G401 (cell line): ENCODE results near the gene RNF225. TPM values are rescaled to one million over a fixed set of nuclear protein-coding genes. Genes with fewer than 3 reads are reported as not detected.

Source experiments
- DNase-seq: peaks from one replicate; pipeline ENCODE4 v3.0.0-alpha.2; 2015; ENCODE audit warnings: low spot score
- in situ Hi-C: cut with HindIII; loops from 2 replicates; pipeline ENCODE4 v1.10.0; 2016; ENCODE audit warnings: low sequenced_read_pairs, mixed read lengths
- total RNA-seq: library from RNA; depleted of rRNA; stranded (reverse); fragments of >200 nt; shearing (Covaris generic); gene quantifications from 2 replicates; pipeline ENCODE4 v1.2.3, GENCODE V29; 2014

Gene RNF225
- total RNA-seq, 1 experiment from 2014 or later = not detected

DNA sequence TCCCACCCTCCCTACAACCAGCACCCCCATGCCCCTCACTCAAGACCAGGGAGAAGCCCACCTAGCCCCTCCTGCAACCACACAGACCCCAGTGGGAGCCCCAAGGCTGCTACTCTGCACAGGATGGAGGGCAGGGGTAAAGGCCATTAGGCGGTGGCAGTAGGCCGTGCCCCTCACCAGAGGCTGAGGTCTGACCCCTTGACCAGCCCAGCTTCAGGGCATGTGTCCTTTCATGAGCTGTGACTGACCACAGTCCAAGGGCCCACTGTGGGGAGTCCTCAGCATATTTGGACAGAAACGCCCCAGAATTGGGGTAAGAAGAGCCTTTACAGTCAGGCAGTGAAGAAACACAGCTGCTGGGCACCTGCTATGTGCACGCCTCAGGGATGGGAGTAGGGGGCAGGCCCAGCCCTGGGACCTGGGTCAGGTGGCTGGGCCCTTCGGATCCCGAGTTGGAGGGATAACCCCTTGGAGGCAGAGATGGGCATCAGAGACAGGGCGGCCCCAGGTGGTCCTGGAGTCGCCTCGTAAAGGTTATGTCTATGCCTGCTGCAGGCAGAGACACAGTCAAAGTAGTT, 10.1 kb upstream of the RNF225 start:
- in situ Hi-C loops = no loop called here
- DNase-seq = no peak

DNA sequence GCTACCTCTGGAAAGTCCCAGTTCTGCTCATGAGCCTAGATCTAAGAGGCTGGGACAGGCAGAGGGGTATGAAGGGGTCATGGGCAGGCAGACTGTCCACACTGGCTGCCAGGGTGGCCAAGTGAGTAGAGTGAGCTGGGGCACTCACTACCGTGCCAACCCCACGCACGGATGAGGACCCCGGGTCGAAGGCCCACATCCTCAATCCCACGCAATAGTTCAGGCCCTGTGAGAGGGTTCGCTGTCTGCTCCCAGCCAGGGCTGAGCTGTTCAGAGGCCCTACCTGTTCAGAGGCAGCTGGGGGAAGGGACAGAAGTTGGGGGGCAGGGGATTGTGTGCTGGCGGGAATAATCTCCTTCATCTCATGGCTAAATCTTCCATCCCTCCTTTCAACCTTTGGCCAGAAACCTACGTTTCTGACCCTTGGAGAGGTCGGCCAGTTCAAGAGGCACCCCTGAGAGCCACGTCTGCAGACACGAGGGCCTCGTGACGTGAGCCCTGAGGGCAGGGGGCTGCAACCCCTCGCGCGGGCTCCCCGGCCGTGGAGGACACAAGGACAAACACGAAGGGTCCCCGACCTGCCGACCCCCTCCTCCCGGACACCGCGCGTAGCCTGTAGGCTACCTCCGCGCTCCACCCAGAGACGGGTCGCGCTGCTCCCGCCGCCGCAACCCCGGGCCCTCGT, 9.4 kb upstream of the RNF225 start:
- in situ Hi-C loops = no loop called here
- peak; percentile 14 for DNase-seq

DNA sequence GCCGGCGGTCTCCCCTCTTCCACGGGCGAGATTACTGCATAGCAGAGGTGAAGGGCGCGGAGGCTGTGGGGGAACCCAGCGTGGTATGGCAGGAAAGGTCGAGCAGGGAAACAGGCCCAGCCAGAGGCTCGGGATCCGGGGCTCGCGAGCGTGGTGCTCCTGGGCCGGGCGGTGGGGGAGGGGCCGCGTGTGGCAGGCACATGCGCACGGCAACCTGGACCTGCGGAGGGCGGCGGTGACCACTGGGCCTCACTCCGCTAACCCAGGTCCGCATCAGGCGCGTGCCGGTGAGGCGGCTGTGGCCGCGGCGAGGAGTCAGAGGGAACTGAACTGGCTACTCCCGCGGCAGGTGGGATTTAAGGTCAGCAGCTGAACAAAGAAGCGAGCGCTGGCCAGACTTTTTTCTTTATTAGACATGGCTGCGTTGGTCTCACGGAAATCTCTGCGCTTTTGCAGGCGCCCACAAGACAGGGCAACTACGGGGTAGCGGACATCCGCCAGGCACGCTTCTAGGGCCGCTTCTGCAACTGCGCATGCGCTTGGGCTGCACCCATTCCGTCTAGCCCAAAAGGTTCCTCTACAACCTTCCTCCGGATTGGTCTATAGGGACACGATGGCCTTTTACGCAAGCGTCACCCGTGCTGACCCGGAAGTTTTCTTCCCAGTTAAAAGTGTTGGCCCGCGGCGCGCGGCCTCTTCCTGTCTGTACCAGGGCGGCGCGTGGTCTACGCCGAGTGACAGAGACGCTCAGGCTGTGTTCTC, 8.7 kb upstream of the RNF225 start, which contains the start of gene RPS5:
RPS5 (plus strand) TSS at position 694 of the 762 bp plus-strand sequence. CDS start 869 bp downstream, outside the sequence.
- in situ Hi-C loops = no loop called here
- peak; percentile 99 for DNase-seq

DNA sequence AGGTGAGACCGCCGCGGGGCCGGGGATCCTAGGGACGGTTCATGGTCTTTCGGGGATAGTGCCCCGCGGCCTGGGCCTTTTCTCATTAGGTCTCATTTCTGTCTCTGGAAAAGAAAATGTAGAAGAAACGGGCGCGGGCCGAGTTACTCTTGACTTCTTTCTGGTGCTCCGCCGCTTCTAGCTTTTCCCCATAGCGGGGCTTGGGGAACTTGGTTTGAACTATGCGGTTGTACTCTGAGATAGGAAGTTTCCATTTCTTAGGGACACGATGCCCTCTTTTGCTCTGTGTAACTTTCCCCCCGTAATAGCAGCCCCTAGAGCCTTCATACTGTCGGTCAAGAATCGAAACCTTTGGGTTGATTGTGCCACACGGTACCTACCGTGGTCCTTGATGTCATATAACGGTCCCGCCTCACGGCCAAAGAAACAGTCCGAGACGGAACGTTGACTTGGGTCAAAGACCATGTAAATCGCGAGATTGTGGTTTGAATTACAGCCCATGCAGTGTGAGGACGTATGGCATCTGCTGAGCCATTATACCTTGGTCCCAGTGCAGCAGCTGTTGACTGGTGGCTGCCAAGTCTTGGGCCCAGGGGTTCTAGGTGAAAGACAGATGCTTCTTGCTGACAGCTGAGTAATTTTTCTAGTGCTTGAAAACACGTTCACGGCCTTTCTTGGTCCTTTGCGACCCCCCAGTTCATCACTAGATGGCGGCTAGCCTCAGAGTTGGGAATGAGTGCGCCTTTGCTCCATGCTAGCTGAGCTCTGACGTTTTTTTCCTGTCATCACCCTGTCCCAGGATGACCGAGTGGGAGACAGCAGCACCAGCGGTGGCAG, 7.9 kb upstream of the RNF225 start:
- in situ Hi-C loops = no loop called here
- no peak for DNase-seq

DNA sequence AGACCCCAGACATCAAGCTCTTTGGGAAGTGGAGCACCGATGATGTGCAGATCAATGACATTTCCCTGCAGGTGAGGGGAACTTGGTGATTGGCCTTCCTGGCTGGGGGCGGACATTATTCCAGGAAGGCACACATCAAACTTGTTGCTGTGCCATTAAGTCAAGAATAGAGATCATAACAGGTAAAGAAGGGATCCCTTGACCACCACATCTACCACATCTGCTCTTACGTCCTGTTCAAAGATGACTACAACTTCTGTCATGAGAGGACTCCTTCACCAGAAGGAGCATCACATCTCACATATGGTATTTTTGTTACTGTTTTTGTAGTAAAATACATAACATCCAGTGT, 7.3 kb upstream of the RNF225 start:
- DNase-seq = no peak
- in situ Hi-C loops = no loop called here

DNA sequence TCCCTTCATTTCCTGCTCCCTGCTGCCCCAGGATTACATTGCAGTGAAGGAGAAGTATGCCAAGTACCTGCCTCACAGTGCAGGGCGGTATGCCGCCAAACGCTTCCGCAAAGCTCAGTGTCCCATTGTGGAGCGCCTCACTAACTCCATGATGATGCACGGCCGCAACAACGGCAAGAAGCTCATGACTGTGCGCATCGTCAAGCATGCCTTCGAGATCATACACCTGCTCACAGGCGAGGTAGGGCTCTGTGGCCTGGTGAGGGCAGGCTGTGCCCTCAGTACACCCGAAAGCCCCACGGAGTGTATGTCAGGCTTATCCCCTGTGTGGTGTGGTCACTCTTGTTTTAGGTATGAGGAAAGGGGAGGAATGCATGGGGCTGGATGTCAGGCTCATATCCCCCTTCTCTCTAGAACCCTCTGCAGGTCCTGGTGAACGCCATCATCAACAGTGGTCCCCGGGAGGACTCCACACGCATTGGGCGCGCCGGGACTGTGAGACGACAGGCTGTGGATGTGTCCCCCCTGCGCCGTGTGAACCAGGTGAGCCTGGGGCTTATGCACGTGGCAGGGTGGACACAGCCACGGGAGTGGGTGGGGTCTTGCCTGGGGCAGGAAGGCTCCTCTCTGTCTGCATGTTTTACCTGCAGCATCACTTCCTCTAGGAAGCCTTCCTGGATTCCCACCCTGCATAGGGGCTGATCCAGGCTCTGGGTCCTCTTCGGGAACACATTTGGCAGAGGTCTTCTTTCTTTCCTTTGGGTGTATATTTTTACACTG, 2.3 kb upstream of the RNF225 start:
- in situ Hi-C loops = no loop called here
- DNase-seq = no peak

DNA sequence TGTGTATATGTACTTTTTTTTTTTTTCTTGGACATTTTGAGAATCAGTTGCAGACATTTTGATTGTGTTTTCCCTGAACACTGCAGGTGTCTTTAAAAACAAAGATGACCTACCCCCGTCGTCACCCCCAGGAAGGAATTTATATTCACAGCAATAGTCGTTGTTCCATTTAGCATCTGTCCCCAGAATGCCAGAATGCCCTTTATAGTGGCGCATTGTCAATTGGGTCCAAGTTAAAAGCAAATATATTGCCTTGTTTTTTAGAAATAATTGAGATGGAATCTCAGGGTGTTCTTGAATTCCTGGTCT, 1.8 kb upstream of the RNF225 start:
- no peak for DNase-seq
- in situ Hi-C loops = no loop called here

DNA sequence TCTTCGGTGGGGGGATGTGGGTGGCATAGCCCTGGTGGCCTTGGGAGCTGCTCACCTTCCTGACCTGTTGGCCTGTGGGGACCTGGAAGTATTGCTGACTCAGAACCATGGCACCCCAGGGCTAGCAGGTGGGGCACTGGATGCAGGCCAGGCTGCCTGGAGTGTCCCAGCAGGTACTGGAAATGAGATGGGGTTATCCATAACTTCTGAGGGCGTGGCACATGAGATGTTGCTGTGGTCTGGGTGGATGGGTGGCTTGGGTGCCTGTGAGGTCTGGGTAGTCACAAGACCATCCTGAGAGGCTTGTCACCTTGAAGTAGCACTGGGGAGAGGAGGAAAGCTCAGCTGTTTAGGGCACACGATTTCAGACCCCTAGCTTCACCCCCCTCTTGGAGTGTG, 636 bp upstream of the RNF225 start:
- in situ Hi-C loops = no loop called here
- DNase-seq = no peak

DNA sequence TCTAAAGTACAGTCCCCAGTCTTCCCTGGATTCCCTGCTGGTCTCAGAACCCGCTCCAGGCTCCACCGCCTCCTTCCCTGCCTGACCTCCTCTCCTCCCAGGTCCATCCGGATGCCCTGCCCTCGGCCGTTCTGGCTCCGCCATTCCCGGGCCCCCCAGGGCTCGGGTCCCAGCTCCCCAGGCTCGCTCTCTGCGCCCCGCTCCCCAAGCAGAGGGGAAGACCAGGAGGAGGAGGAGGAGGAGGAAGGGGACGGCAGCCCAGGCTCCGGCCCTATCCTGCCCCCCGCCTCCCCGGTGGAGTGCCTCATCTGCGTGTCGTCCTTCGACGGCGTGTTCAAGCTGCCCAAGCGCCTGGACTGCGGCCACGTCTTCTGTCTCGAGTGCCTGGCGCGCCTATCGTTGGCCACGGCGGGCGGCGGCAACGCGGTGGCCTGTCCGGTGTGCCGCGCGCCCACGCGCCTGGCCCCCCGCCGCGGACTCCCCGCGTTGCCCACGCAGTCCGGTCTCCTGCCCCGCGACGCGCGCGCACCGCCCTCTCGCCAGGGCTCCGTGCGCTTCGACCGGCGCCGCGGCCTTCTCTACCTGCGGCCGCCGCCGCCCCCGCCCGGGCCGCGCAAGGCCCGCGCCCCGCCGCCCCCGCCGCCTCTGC, 647 bp downstream of the RNF225 start:
- DNase-seq = peak; percentile 21
- in situ Hi-C loops = no loop called here

DNA sequence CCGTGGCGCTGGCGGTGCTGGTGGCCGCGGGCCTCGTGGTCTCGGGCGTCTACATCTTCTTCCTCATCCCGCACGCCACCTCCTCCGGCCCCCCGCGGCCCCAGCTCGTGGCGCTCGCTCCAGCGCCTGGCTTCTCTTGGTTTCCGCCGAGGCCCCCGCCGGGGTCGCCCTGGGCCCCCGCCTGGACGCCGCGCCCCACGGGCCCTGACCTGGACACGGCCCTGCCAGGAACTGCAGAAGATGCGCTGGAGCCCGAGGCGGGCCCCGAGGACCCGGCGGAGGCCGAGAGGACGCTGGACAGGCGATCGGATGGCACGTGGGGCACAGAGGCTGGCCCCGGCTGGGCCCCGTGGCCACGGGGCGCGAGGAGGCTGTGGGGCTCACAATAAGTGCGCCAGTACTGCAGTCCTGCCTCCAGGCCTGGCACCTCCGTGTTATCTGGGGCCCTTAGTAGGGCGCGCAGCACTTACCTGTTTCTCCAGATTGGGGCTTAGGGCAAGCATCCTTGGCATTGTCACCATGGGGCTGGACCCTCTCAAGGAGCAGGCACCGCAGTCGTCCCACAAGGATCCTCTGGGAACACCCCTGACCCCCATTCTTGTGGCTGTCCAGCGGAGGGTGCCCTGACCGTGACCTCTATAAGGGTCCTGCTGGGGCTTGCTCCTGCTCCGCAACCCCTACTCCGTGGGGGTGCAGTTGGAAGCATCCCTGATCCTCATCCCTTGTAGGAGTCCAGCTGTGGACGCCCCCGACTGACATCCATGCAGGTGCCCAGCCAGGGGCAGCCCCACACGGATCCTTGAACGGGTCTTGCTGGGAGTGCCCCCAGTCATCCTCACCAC, 1.5 kb downstream of the RNF225 start:
- no peak for DNase-seq
- in situ Hi-C loops = no loop called here

DNA sequence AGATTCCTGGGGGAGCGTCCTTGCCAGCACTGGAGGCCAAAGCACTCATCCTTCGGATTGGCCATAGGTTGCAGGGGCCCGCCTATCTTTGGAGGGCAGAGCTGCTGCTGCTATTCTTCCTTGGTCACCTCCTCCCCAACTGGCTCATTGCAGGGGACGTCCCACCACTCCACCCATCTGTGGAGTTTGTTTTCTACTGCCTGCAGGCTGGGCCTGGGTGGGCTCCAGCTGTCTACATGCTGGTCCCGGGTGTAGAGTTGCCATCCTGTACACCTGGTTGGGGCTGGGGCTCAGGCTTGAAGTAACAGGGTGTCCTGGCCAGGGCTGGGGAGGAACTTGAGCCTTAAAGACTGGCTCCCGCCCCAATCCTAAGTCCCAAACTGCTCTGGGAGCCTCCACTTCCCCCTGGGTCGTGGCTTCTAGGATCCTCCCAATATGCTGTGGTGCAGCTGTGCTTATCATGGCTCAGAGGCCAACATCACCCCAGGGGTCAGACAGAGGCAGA, 2.1 kb downstream of the RNF225 start:
- DNase-seq = peak; percentile 13
- in situ Hi-C loops = no loop called here

DNA sequence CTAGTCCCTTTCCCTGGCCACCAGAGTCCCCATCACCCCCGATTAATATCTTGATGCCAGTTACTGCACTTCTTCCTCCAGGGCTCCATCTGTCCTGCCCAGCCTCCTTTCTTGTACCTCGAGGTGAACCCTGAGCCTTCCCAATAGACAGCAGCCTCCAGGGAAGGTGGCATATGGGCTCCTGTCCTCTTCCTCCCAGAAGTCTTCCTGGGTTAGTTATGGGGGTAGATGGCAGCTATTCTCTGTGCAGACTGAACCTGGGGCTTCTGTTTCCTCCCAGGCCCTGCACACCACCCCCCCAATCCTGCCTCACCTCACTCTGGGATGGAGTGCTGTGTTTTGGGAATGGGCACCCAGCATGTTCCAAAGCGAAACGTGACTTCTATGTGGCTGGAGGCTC, 2.6 kb downstream of the RNF225 start:
- in situ Hi-C loops = no loop called here
- no peak for DNase-seq

DNA sequence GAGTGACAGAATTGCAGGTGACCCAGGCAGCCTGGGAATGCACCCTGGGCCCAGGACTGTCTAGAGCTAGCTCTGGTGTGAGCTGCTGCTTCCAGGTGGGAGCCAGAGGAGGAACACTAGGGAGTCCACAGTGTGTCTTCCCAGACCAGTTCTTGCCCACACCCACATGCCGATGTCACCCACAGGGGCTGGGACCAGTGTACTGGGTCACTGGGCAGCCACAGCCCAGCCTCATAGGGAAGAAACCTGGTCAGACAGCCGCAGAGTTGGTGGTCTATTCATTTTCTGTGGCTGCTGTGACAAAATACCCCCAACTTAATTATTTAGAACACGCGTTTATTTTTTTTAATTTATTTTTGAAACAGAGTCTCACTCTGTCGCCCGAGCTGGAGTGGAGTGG, 3.1 kb downstream of the RNF225 start:
- DNase-seq = no peak
- in situ Hi-C loops = no loop called here

DNA sequence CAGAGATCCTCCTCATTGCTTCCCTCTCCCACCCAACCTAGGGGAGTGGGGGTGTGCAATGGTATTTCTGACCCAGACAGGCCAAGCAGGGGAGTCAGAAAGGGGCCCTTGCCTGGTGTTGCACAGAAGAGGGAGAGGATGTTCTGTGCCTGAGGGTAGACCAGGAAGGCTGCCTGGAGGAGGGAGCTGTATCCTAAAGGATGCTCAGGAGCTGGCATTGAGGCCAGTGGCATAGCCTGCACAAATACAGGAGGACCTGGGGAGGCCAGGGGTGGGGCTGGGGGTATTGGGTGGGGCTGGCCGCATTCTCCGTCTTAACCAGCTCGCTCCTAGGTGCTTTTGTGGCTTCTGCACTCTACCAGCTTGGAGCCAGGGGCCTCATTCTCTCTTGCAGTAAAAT, 4.4 kb downstream of the RNF225 start:
- no peak for DNase-seq
- in situ Hi-C loops = no loop called here

DNA sequence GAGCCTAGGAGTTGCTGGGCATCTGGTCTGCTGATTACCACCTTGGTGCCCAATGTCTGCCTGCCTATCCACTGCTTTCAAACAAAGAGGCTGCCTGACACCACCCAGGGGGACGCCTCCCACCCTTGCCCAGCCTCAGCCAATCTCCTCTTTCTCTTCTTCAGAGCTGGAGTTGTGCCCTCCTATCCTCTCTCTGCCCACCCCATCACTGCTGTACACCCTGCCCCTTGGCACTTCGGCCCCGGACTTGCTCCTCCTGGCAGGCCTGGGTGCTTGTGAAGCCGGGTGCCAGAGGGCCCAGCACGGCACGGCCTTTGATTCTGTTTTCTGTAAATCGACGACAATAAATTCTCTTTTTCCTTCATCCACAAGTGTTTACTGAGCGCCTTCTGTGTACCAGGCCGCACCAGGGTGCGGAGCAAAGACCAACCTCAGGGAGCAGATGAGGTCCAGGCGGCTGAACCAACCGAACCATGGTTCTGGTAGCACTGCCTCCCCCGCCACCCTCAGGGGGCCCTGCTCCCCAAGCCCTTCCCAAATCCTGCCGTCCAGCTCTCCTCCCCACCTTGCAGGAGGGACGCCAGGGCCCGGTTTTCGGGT, 5.0 kb downstream of the RNF225 start:
- peak; percentile 94 for DNase-seq
- in situ Hi-C loops = no loop called here

DNA sequence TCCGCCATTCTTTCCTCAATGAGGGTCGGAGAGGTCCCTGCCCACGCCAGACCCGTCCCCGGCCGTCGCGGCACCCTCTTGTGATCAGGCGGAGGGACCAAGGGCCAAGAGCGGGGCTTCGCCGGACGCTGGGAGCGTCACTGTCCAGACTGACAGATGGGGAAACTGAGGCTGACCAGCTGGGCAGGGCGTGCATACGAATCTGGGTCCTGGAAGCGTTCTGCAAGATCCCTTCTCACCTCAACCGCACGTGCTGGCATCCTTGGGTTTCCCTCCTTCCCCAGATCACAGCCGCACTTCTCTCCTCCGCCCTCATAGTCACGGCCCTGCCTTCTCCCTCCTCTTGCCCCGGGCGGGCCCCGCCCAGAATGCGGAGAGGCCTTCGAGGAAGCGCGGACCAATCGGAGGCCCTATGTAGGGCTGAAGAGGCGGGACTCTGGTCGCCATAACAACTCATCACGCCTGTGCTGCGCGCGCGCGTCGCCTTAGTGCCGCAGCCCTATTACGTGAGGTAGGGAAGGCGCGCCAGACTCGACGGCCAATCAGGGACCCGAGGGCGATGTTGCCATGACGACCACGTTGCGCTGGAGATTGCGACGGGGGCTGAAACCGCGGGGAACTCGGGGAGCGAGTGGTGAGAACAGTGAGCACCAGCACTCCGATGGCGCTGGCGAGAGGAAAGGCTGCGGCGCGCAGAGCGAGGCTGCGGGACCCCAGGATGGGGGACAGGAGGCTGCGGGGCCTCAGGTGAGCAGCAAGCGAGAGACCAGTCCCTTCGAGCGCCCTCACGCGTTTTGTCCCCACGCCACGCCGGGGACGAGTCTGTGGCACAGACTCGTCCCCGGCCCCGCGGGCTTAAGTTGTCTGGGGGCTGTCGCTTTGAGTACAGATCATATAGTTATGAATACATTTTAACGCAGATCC, 5.7 kb downstream of the RNF225 start:
- in situ Hi-C loops = no loop called here
- DNase-seq = peak; percentile 100
